Choroid plexus epithelial cell (primary cell): ENCODE data around the gene MEAK7.
A peak's percentile ranks its signal among the peaks of the same experiment; 100 is the strongest.

ENCODE experiments used
- DNase-seq: peaks from one replicate; pipeline ENCODE4 v3.0.0-alpha.2; 2010; ENCODE audit warnings: low read depth
- H3K4me3 ChIP-seq: 2 replicates; pipeline ENCODE4 v1.5.1; 2011; ENCODE audit warnings: low read depth, mild to moderate bottlenecking, control low read depth, low read length, moderate library complexity
- TF ChIP-seq, protein P1 (sequence below): conservative IDR thresholded peaks from 2 replicates; pipeline ENCODE4 v1.5.1; 2011; ENCODE audit warnings: low read depth, mild to moderate bottlenecking, control low read depth, inconsistent platforms, low read length, moderate library complexity

The MEAK7 gene

DNA sequence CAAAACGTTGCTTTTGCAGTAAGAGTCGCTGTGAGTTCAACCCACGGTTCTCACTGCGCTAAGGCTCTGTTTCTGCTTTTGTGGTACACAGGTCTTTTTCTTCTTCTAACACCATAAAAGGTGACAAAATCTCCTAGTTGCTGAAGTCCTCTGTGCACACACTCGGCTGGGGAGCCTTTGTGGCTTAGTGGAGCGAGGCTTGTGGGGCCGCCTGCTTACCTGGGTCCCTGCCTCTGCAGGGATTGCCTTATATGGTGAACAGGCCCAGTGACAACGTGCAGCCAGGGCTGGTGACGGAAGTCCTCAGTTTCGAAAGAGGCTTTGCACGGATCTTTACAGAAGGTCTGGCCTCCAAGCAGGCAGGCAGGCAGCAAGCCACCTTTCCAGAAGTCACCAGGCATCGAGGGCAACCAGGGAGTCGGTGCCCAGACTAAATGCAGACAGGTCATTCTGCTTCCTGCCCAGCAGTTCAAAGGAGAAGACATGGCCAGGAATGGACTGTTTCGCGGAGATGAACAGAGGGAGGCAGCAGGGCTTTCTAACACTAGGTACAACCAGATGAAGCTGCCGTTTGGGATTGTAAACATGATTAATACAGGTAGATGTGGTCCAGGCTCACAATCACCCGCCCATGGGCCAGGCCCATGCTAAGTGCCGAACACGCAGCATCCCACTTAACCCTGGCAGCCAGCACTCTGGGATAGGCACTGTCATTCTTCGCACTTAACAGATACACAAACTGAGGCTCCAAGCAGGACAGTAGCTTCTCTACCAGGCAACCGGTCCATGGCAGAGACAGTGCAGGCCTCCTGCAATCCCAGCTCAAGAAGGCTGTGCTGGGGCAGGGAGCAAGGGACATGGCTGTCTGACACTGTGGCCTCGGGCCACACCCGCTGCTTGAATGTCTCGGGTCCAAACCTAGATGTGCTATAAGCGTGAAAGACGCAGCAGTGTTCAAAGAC lies 10.7 kb upstream of the MEAK7 start:
- no peak for DNase-seq
- TF ChIP-seq, protein P1, sequence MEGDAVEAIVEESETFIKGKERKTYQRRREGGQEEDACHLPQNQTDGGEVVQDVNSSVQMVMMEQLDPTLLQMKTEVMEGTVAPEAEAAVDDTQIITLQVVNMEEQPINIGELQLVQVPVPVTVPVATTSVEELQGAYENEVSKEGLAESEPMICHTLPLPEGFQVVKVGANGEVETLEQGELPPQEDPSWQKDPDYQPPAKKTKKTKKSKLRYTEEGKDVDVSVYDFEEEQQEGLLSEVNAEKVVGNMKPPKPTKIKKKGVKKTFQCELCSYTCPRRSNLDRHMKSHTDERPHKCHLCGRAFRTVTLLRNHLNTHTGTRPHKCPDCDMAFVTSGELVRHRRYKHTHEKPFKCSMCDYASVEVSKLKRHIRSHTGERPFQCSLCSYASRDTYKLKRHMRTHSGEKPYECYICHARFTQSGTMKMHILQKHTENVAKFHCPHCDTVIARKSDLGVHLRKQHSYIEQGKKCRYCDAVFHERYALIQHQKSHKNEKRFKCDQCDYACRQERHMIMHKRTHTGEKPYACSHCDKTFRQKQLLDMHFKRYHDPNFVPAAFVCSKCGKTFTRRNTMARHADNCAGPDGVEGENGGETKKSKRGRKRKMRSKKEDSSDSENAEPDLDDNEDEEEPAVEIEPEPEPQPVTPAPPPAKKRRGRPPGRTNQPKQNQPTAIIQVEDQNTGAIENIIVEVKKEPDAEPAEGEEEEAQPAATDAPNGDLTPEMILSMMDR = no peak
- H3K4me3 ChIP-seq = no peak overlapping the region

DNA sequence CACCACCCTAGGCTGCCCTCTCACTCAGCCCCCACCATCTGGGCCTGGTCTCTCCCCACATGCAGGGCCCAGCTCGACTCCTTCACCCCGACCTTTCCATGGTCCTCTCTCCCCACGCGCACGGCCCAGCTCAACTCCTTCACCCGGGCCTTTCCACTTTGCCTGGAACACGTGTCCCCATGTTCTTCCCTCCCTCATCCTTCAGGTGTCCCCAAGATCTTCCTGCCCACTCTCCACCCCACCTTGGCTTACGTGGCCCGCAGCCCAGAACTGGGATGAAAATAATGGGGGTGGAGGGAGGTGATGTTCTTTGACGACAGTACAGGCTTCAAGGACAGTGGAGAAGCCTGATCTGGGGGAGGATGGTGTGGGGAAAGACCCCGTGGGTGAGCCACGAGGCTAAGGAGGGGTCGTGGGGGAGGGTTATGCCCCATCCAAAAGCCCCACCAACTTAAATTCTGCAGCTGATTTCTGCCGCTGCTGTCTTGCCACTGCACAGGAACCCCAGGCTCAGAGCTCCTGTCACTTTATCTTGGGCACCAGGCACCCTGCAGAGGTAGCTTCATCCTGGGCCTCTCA lies 9.9 kb upstream of the MEAK7 start:
- DNase-seq = no peak

DNA sequence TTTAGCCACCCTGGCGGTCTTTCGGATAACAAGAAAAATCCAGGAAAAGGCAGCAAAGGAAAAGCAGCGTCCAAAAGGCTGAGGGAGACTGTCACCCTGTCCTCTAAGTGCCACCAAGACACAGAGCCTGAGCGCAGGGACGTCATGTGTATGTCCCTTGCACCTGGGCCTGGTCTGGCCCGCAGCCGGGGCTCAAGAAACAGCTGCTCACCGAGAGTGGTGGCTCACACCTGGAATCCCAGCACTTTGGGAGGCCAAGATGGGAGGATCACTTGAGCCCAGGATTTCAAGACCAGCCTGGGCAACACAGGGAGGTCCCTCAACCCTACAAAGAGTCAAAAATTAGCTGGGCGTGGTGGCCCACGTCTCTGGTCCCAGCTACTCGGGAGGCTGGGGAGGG lies 9.2 kb upstream of the MEAK7 start:
- TF ChIP-seq, protein P1 = no peak
- H3K4me3 ChIP-seq = no peak overlapping the region

More for the DNA sequence above, 9.9 kb upstream of the MEAK7 start:
- TF ChIP-seq, protein P1 = no peak
- H3K4me3 ChIP-seq = no peak overlapping the region

DNA sequence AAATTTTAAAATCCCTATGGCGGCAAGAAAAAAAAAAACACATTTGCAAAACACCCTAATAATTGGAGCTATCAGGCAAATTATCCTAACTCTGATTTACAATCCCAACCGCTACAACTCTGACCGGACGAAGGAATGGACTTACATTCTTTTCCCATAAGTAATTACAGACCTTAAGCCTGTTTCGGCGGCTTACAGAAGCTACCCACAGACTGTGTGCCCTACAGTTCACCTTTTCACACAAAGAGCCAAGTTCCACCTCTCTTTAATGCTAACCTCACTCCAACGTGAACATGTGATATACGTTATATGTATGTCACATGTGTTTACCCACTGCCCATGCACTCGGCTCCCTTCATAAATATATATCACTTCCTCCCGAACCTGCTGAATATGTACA lies 8.7 kb upstream of the MEAK7 start:
- DNase-seq = peak; percentile 90

More for the DNA sequence above, 9.2 kb upstream of the MEAK7 start:
- DNase-seq = no peak

DNA sequence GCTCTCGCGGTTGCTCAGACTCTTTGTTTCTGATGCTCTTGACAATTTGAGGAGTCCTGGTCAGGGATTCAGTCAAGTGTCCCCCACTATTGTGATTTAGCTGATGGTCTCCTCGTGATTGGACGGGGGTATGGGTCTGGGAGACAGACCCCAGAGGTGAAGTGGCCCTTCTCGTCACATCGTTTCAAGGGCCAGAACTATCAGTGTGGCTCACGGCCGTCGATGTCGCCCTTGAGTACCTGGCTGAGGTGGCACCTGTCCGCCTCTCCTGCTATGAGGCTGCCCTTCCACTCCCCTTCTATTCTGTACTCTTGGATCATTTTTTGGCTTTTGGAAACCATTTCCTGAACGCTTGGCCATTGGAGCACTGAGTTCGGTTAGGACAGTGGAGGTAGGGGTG lies 7.4 kb upstream of the MEAK7 start:
- TF ChIP-seq, protein P1 = no peak
- no peak for DNase-seq
- H3K4me3 ChIP-seq = no peak overlapping the region

More for the DNA sequence above, 8.7 kb upstream of the MEAK7 start:
- no peak overlapping the region for H3K4me3 ChIP-seq
- TF ChIP-seq, protein P1 = no peak

DNA sequence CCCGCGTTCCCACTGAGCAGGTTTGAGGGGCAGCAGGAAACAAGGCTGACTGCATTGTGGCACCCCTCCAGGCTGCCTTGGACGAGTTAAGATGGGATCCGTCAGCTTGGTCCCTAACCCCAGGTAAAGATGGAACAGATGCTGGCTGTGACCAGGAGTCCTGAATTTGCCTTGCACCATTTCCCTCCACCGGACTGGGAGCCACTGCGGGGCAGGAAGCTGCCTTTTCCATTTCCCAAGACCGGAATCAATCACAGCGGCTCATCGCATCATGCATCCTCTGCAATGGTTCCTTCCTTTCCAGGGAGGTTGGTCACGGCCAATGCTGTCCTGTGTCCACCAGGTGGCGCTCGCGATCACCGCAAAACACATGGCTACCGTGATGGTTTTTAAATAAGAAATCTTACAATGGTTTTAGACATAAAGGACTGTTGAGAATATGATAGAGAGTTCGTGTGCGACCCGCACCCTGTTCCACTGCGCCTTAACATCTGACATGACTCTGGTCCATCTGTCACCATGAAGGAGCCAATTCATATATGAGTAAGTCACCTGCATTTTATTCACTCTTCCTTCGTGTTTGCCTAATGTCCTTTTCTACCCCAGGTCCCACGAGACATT lies 6.8 kb upstream of the MEAK7 start:
- H3K4me3 ChIP-seq = peak overlapping the region; percentile 35
- TF ChIP-seq, protein P1 = peak; percentile 94
- peak; percentile 92 for DNase-seq
